Pancreas (tissue), 10 donors: ENCODE results near the gene CNOT1. TPM values are rescaled to one million over a fixed set of nuclear protein-coding genes. Genes with fewer than 3 reads are reported as not detected.

Experiments
- ATAC-seq, 4 donors: fragments of 200-7000 bp; cut with Tn5 transposase; one replicate each; pipeline versions ENCODE4 v1.8.0 to v1.9.1; 2020; ENCODE audit warnings: mild to moderate bottlenecking in 4 of 4, moderate library complexity in 4 of 4
- DNase-seq, 6 donors: peaks; one replicate each; pipeline ENCODE4 v3.0.0-alpha.2; 2020
- FAIRE-seq: peaks from 2 replicates; lab custom pipeline; 2012; peaks lifted over from hg19 to GRCh38; lab: Jason Lieb, UNC
- H3K27ac ChIP-seq, 4 donors: fragments of 200-600 bp; sonication (generic); 1 replicate in 3 of 4; 2 replicates in 1 of 4; pipeline versions ENCODE4 v1.5.0 to v1.8.0; 2020
- H3K27me3 ChIP-seq, 4 donors: fragments of 200-600 bp; one replicate each; pipeline ENCODE4 v1.8.0; 2021
- H3K36me3 ChIP-seq, 3 donors: fragments of 200-600 bp; sonication (generic) in 1 of 3; one replicate each; pipeline versions ENCODE4 v1.5.0 to v1.8.0; 2020 to 2021
- H3K4me1 ChIP-seq, 3 donors: fragments of 200-600 bp; one replicate each; pipeline ENCODE4 v1.8.0; 2021
- H3K4me3 ChIP-seq, 4 donors: fragments of 200-600 bp; sonication (generic) in 2 of 4; one replicate each; pipeline versions ENCODE4 v1.5.0 to v1.8.0; 2020 to 2021
- H3K9me3 ChIP-seq, 4 donors: fragments of 200-600 bp; one replicate each; pipeline ENCODE4 v1.8.0; 2021
- WGBS, 2 donors: extraction: QIAGEN DNeasy Blood & Tissue Kit; methylation state at CpG; one replicate each; pipeline ENCODE4 v1.1.7; 2013; 5-methylcytosine and 5-hydroxymethylcytosine counted together
- intact Hi-C, 3 donors: fragments of 100-400 bp; cut with DNase I; formaldehyde crosslinking; loops; one replicate each; pipeline versions ENCODE4 v1.11.1 to v1.14.2; 2022
- polyA plus RNA-seq, 2 donors: library from polyadenylated mRNA; stranded (reverse); fragments of 200-250 nt; gene quantifications; one replicate each; pipeline ENCODE4 v1.2.3, GENCODE V29; 2013
- total RNA-seq, 6 donors: library from RNA; stranded (reverse); fragmentation: NEBNext Ultra II Directional in 4 of 6; extraction: Animal tissue kit (Norgen Biotek cat#: 25700) in 4 of 6; gene quantifications; one replicate each; pipeline versions ENCODE4 v1.2.1 to v1.2.4, GENCODE V29; 2021 to 2023
- TF ChIP-seq, protein P1 (sequence below), 4 donors: fragments of 200-600 bp; sonication (generic) in 3 of 4; IDR thresholded peaks; one replicate each; pipeline versions ENCODE4 v1.5.0 to v1.8.0; 2021; ENCODE audit warnings: antibody characterized with exemption in 4 of 4
- donor health status: healthy with polysubstance abuse.
- donor health status: DM: no; HTN: no; CAD: no; lungs with moderate emphysema.
- donor health status: DM: no; HTN: no; CAD: no.
- donor health status: control.
- donor health status: control.
- donor health status: Bipolar disorder and iron deficiency.
- donor health status: DM: yes; HTN: yes; CAD: no.
- donor health status: DM: no; HTN: no; CAD: no.
- donor health status: DM: no; HTN: no; CAD: no.
- donor health status: DM: yes; HTN: yes; CAD: no.

CNOT1 gene
- total and polyA plus RNA-seq, 8 donors: 24.3 to 84.4 (median 60.0) TPM

DNA sequence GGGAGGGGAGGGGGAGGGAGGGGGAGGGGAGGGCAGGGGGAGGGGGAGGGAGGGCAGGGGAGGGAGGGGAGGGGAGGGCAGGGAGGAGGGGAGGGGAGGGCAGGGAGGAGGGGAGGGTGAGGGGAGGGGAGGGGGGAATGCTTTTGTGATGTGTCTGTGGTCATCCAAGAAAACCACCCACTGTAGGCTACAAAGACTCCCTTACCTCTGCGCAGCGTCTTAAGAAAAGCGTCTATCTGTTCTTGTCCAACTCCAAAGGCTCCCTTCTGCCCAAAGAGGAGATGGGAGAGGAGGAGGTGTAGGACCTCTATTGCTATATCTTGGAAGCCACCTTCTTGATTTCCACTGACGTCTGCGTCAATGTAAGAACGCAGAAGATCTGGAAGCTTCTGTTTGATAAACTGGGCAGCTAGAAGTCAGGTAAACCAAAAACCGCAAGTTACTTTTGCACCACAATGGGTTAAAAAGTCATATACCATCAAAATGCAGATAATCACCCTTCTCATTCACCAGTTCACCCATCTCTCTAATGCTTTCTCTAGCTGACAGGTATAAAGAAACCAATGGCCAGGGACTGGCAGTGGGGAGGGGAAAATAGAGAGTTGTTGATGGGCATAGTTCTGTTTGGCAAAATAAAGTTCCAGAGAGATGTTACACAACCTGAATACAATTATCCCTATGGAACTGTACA, 43.1 kb downstream of the CNOT1 start:
- 92 to 95% methylated on average over 7 of the region's 7 CpGs for WGBS, 2 donors
- Histone ChIP-seq H3K27me3 (no peaks in the 10 kb centered on the region), H3K4me3 (no peak overlapping the region), H3K36me3 (peaks cover 0 to 55% (median 29%) of the 10 kb centered on the region in 3 donors), H3K27ac (no peak overlapping the region), H3K4me1 (no peaks in the 10 kb centered on the region), H3K9me3 (no peaks in the 10 kb centered on the region)
- FAIRE-seq (no peak), ATAC-seq (no peak), DNase-seq (no peak)
- intact Hi-C loops: loop anchor here in 1 of 3 donors (10.0 kb wide), 1 partner anchor 52 kb away; no protein-coding TSS in a partner anchor
- TF ChIP-seq, protein P1, sequence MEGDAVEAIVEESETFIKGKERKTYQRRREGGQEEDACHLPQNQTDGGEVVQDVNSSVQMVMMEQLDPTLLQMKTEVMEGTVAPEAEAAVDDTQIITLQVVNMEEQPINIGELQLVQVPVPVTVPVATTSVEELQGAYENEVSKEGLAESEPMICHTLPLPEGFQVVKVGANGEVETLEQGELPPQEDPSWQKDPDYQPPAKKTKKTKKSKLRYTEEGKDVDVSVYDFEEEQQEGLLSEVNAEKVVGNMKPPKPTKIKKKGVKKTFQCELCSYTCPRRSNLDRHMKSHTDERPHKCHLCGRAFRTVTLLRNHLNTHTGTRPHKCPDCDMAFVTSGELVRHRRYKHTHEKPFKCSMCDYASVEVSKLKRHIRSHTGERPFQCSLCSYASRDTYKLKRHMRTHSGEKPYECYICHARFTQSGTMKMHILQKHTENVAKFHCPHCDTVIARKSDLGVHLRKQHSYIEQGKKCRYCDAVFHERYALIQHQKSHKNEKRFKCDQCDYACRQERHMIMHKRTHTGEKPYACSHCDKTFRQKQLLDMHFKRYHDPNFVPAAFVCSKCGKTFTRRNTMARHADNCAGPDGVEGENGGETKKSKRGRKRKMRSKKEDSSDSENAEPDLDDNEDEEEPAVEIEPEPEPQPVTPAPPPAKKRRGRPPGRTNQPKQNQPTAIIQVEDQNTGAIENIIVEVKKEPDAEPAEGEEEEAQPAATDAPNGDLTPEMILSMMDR (IDR thresholded peaks at IDR 0.05): no peak

DNA sequence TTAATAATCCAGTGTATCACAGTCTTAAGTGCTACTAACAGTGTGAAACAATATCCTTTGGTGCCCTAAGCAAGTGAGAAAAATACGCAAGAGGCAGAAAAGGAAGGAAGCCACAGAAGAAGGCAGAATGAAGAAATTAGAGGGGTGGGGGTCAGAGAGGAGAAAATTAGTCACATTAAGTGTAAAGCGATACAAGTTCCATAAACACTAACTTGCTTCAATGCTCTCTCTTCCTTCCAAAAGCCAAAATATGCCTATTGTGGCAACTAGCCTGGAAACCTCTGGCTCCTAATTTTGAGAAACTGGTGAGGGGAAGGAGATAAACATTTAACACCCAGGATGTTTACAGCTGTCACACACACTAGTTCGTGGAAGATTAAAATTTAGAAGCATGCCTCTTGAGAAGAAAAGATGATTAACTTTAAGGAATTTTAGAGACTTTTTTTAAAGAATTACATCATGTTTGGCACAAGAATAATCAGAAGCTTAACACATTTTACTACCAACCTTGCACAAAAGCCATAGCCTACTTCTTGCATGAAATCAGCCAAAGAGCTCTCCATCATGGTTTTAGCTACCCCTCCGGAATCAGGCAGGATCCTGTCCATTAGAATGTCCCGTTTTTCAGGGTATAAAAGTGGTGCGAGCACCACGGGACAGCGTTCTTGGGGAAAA, 44.7 kb downstream of the CNOT1 start:
- WGBS, 2 donors: 88% methylated on average over 8 of the region's 8 CpGs
- Histone ChIP-seq H3K27ac (no peak overlapping the region), H3K36me3 (peaks cover 0 to 70% (median 38%) of the 10 kb centered on the region in 3 donors), H3K9me3 (no peaks in the 10 kb centered on the region), H3K27me3 (no peaks in the 10 kb centered on the region), H3K4me3 (no peak overlapping the region), H3K4me1 (no peaks in the 10 kb centered on the region)
- no peak for FAIRE-seq
- DNase-seq: no peak
- intact Hi-C loops: loop anchor here in 1 of 3 donors (10.0 kb wide), 1 partner anchor 50 kb away; no protein-coding TSS in a partner anchor
- ATAC-seq: no peak
- TF ChIP-seq, protein P1 (IDR thresholded peaks at IDR 0.05): no peak

DNA sequence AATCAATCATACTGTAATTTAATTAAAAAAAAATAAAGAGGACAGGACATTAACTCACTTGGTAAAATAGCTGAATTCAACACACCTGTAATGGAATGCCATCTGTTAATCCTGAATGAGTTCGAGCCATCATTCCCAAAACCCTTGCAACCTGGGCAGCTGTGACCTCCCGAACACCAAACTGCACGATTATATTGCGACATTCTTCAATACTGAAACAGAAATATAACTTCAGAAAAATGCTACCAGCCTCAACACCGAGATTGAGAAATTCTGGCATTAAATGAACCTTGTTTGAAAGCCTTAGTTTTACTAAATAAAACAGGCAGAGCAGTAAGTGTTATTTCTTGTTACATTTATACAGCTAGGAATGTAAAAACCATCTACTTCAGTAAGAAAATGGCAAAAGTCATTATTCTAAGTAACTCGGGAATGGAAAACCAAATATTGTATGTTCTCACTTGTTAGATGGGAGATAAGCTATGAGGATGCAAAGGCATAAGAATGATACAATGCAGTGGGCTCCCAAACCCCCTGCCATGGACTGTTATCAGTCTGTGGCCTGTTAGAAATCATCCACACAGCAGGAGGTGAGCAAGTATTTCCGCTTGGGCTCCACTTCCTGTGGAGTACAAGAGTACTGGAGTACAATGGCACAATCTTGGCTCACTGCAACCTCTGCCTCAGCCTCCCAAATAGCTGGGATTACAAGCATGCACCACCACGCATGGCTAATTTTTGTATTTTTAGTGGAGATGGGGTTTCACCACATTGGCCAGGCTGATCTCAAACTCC, 46.5 kb downstream of the CNOT1 start:
- no peak for FAIRE-seq

DNA sequence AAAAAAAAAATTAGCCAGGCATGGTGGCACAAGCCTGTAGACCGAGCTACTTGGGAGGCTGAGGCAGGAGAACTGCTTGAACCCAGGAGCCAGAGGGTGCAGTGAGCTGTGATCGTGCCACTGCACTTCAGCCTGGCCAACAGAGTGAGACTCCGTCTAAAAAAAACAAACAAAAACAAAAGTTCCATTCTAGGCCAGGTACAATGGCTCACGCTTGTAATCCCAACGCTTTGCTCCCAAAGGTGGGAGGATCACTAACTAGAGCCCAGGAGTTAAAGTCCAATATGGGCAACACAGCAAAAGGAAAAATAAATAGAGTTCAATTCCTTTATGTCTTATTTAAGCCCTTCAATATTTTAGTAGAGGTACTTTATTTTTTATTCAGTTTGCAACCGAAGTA, 47.5 kb downstream of the CNOT1 start:
- no peak for ATAC-seq

More for the DNA sequence above, 46.5 kb downstream of the CNOT1 start:
- Histone ChIP-seq H3K4me3 (no peak overlapping the region), H3K27me3 (no peaks in the 10 kb centered on the region), H3K4me1 (no peaks in the 10 kb centered on the region), H3K36me3 (peaks cover 0 to 78% (median 34%) of the 10 kb centered on the region in 3 donors), H3K27ac (no peak overlapping the region), H3K9me3 (no peaks in the 10 kb centered on the region)
- TF ChIP-seq, protein P1 (IDR thresholded peaks at IDR 0.05): no peak
- no peak for DNase-seq
- intact Hi-C loops: loop anchor here in 1 of 3 donors (10.0 kb wide), 1 partner anchor 48 kb away; no protein-coding TSS in a partner anchor
- ATAC-seq: no peak
- whole genome bisulfite sequencing, 2 donors: 79 to 80% methylated on average over 8 of the region's 8 CpGs

More for the DNA sequence above, 47.5 kb downstream of the CNOT1 start:
- H3K36me3 ChIP-seq: peaks cover 5 to 78% (median 35%) of the 10 kb centered on the region in 3 donors
- TF ChIP-seq, protein P1 (IDR thresholded peaks at IDR 0.05): no peak
- no peaks in the 10 kb centered on the region for H3K4me1 ChIP-seq
- intact Hi-C loops: loop anchor here in 1 of 3 donors (10.0 kb wide), 1 partner anchor 47 kb away; no protein-coding TSS in a partner anchor
- no peaks in the 10 kb centered on the region for H3K27me3 ChIP-seq
- DNase-seq (no peak), FAIRE-seq (no peak)
- H3K27ac ChIP-seq: no peak overlapping the region
- no peaks in the 10 kb centered on the region for H3K9me3 ChIP-seq
- H3K4me3 ChIP-seq: no peak overlapping the region
- WGBS, 2 donors: 86 to 96% methylated on average over 6 of the region's 6 CpGs
